ENCODE results near the gene PSMD6.

PSMD6 gene

GRCh38 chr3:64042952-64043351 is 19.7 kb upstream of the PSMD6 start:
- no peak for DNase-seq

- DNase-seq: no peak
Measured at GRCh38 chr3:64039981-64040733, 16.9 kb upstream of the PSMD6 start.

GRCh38 chr3:64039332-64039731 is 16.0 kb upstream of the PSMD6 start:
- no peak for DNase-seq

- no peak for DNase-seq
Measured at GRCh38 chr3:64038253-64038767, 15.0 kb upstream of the PSMD6 start.

GRCh38 chr3:64037084-64037483 is 13.8 kb upstream of the PSMD6 start:
- no peak for DNase-seq

- DNase-seq: no peak
Measured at GRCh38 chr3:64033069-64033468, 9.8 kb upstream of the PSMD6 start.

- DNase-seq: no peak
Measured at GRCh38 chr3:64031540-64032508, 8.5 kb upstream of the PSMD6 start.

- peak; percentile 16 for DNase-seq
Measured at GRCh38 chr3:64030741-64031140, 7.4 kb upstream of the PSMD6 start.

- DNase-seq: no peak
Measured at GRCh38 chr3:64029287-64029686, 6.0 kb upstream of the PSMD6 start.

GRCh38 chr3:64028754-64029153 is 5.5 kb upstream of the PSMD6 start:
- no peak for DNase-seq

- DNase-seq: no peak
Measured at GRCh38 chr3:64027658-64028057, 4.4 kb upstream of the PSMD6 start.

- no peak for DNase-seq
Measured at GRCh38 chr3:64026346-64026745, 3.1 kb upstream of the PSMD6 start.

GRCh38 chr3:64023861-64024223 is 548 bp upstream of the PSMD6 start:
- no peak for DNase-seq

GRCh38 chr3:64022451-64023186 is 675 bp downstream of the PSMD6 start:
- no peak for DNase-seq

GRCh38 chr3:64021922-64022321 is 1.4 kb downstream of the PSMD6 start:
- DNase-seq: no peak

- DNase-seq: no peak
Measured at GRCh38 chr3:64019879-64020278, 3.4 kb downstream of the PSMD6 start.

- DNase-seq: no peak
Measured at GRCh38 chr3:64019271-64019670, 4.0 kb downstream of the PSMD6 start.

GRCh38 chr3:64016941-64017620 is 6.2 kb downstream of the PSMD6 start:
- no peak for DNase-seq

- DNase-seq: no peak
Measured at GRCh38 chr3:64011685-64012084, 11.6 kb downstream of the PSMD6 start.

GRCh38 chr3:64010199-64010598 is 13.1 kb downstream of the PSMD6 start:
- DNase-seq: no peak

GRCh38 chr3:64009528-64009927 is 13.8 kb downstream of the PSMD6 start:
- DNase-seq: no peak

All from NCI-H1694 (cell line).